ENCODE measurements around the gene OR52E2.

Gene OR52E2

GRCh38 chr11:5021996-5022395 lies 37.4 kb downstream of the OR52E2 start:
- H3K27me3 ChIP-seq (replicated peaks; ENCODE audit: insufficient read depth, low read length) = no peaks in the 10 kb centered on the region
- no peak overlapping the region for H3K4me3 ChIP-seq (ENCODE audit: low read length)
- no peaks in the 10 kb centered on the region for H3K9me2 ChIP-seq (replicated peaks; ENCODE audit: insufficient read depth, low read length)
- H3K9ac ChIP-seq (ENCODE audit: low read length) = no peak overlapping the region
- no peak overlapping the region for H2AFZ ChIP-seq (ENCODE audit: low read length)
- DNase-seq = no peak
- no peak overlapping the region for H3K4me2 ChIP-seq (ENCODE audit: low read depth, low read length)
- no peaks in the 10 kb centered on the region for H3F3A ChIP-seq (ENCODE audit: insufficient read depth, low read length)
- no peaks in the 10 kb centered on the region for H3K9me3 ChIP-seq (replicated peaks; ENCODE audit: insufficient read depth, low read length)
- no peaks in the 10 kb centered on the region for H4K20me1 ChIP-seq (ENCODE audit: insufficient read depth, low read length)
- no peaks in the 10 kb centered on the region for H3K79me2 ChIP-seq (ENCODE audit: low read length)
- TF ChIP-seq CTCF (IDR thresholded peaks at IDR 0.05; ENCODE audit: low read length) (no peak), EZH2 (optimal IDR thresholded peaks at IDR 0.05; ENCODE audit: low read depth, low read length) (no peak), EZH2phosphoT487 (IDR thresholded peaks at IDR 0.05; ENCODE audit: low read length) (no peak)
- H3K36me3 ChIP-seq (replicated peaks; ENCODE audit: insufficient read depth, low read length) = no peaks in the 10 kb centered on the region
- no peak overlapping the region for H3K27ac ChIP-seq (ENCODE audit: low read length)
- no peaks in the 10 kb centered on the region for H3K4me1 ChIP-seq (ENCODE audit: low read length)

GRCh38 chr11:5013012-5013411 lies 46.4 kb downstream of the OR52E2 start:
- no peaks in the 10 kb centered on the region for H3K4me1 ChIP-seq (ENCODE audit: low read length)
- no peak overlapping the region for H3K4me2 ChIP-seq (ENCODE audit: low read depth, low read length)
- H3K27me3 ChIP-seq (replicated peaks; ENCODE audit: insufficient read depth, low read length) = no peaks in the 10 kb centered on the region
- H3K9ac ChIP-seq (ENCODE audit: low read length) = no peak overlapping the region
- no peak for DNase-seq
- no peaks in the 10 kb centered on the region for H3K79me2 ChIP-seq (ENCODE audit: low read length)
- H4K20me1 ChIP-seq (ENCODE audit: insufficient read depth, low read length) = no peaks in the 10 kb centered on the region
- no peaks in the 10 kb centered on the region for H3K9me2 ChIP-seq (replicated peaks; ENCODE audit: insufficient read depth, low read length)
- no peaks in the 10 kb centered on the region for H3K9me3 ChIP-seq (replicated peaks; ENCODE audit: insufficient read depth, low read length)
- no peak overlapping the region for H3K4me3 ChIP-seq (ENCODE audit: low read length)
- H3K36me3 ChIP-seq (replicated peaks; ENCODE audit: insufficient read depth, low read length) = no peaks in the 10 kb centered on the region
- H3K27ac ChIP-seq (ENCODE audit: low read length) = no peak overlapping the region
- H2AFZ ChIP-seq (ENCODE audit: low read length) = no peak overlapping the region
- no peaks in the 10 kb centered on the region for H3F3A ChIP-seq (ENCODE audit: insufficient read depth, low read length)
- TF ChIP-seq CTCF (IDR thresholded peaks at IDR 0.05; ENCODE audit: low read length) (no peak), EZH2 (optimal IDR thresholded peaks at IDR 0.05; ENCODE audit: low read depth, low read length) (no peak), EZH2phosphoT487 (IDR thresholded peaks at IDR 0.05; ENCODE audit: low read length) (no peak)

- TF ChIP-seq EZH2 (optimal IDR thresholded peaks at IDR 0.05; ENCODE audit: low read depth, low read length) (no peak), EZH2phosphoT487 (IDR thresholded peaks at IDR 0.05; ENCODE audit: low read length) (no peak), CTCF (IDR thresholded peaks at IDR 0.05; ENCODE audit: low read length) (no peak)
- H3K79me2 ChIP-seq (ENCODE audit: low read length) = no peaks in the 10 kb centered on the region
- no peak for DNase-seq
- no peaks in the 10 kb centered on the region for H3K4me1 ChIP-seq (ENCODE audit: low read length)
- no peak overlapping the region for H3K27ac ChIP-seq (ENCODE audit: low read length)
- H3K36me3 ChIP-seq (replicated peaks; ENCODE audit: insufficient read depth, low read length) = no peaks in the 10 kb centered on the region
- no peaks in the 10 kb centered on the region for H3K27me3 ChIP-seq (replicated peaks; ENCODE audit: insufficient read depth, low read length)
- no peak overlapping the region for H3K4me2 ChIP-seq (ENCODE audit: low read depth, low read length)
- no peaks in the 10 kb centered on the region for H3K9me2 ChIP-seq (replicated peaks; ENCODE audit: insufficient read depth, low read length)
- H3K9ac ChIP-seq (ENCODE audit: low read length) = no peak overlapping the region
- H3K4me3 ChIP-seq (ENCODE audit: low read length) = no peak overlapping the region
- no peaks in the 10 kb centered on the region for H3K9me3 ChIP-seq (replicated peaks; ENCODE audit: insufficient read depth, low read length)
- no peaks in the 10 kb centered on the region for H4K20me1 ChIP-seq (ENCODE audit: insufficient read depth, low read length)
- no peaks in the 10 kb centered on the region for H3F3A ChIP-seq (ENCODE audit: insufficient read depth, low read length)
- no peak overlapping the region for H2AFZ ChIP-seq (ENCODE audit: low read length)
Observed at GRCh38 chr11:5011254-5011653, 48.2 kb downstream of the OR52E2 start.
